GM12865 (cell line): ENCODE results near the gene SEC61A1.

Experiments used
- DNase-seq: peaks from one replicate; pipeline ENCODE4 v3.0.0; 2010; ENCODE audit warnings: low read depth
- H3K4me3 ChIP-seq: 2 replicates; pipeline ENCODE4 v1.5.1; 2011; ENCODE audit warnings: mild to moderate bottlenecking, low read depth, low read length, control low read depth
- TF ChIP-seq, protein P1 (sequence below): IDR thresholded peaks from 2 replicates; pipeline ENCODE4 v1.5.1; 2011; ENCODE audit warnings: low read length, control low read depth, low read depth, inconsistent platforms; ENCODE audit not compliant: insufficient read depth; ENCODE audit errors: missing control alignments

SEC61A1 gene

DNA sequence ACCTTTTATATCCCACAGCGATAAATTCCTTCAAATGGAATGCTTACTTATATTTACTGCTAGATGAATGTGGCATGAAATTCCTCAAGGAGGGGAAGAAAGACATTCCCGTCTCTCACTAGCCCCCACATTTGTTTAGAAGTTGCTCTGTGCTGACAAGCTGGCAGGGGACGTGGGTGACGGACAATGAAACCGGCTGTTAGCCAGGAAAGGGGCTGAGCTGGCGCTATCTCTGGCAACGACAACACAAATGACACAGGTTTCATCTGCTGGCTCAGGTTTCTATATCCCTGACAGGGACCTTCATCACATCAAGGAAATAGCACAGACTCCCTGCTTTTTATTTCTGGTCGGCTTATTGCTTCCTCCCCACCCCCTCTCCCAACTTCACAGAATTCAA lies 55.6 kb downstream of the SEC61A1 start:
- no peak overlapping the region for H3K4me3 ChIP-seq
- TF ChIP-seq, protein P1, sequence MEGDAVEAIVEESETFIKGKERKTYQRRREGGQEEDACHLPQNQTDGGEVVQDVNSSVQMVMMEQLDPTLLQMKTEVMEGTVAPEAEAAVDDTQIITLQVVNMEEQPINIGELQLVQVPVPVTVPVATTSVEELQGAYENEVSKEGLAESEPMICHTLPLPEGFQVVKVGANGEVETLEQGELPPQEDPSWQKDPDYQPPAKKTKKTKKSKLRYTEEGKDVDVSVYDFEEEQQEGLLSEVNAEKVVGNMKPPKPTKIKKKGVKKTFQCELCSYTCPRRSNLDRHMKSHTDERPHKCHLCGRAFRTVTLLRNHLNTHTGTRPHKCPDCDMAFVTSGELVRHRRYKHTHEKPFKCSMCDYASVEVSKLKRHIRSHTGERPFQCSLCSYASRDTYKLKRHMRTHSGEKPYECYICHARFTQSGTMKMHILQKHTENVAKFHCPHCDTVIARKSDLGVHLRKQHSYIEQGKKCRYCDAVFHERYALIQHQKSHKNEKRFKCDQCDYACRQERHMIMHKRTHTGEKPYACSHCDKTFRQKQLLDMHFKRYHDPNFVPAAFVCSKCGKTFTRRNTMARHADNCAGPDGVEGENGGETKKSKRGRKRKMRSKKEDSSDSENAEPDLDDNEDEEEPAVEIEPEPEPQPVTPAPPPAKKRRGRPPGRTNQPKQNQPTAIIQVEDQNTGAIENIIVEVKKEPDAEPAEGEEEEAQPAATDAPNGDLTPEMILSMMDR: no peak
- DNase-seq: no peak

DNA sequence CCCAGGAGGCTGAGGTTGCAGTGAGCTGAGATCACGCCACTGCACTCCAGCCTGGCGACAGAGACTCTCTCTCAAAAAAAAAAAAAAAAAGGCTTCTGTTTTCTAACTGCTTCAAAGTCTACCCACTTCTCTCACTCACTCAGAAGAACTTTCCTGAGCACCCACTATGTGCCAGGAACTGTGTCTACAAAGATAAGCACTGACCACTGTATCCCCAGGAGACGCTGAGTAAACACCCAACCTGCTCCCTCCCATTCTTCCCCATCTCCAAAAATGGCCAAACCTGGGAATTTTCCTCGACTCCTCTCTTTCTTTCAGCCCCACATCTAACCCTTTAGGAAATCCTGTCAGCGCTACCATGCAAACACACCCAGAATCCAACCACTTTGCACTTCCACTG lies 58.9 kb downstream of the SEC61A1 start:
- DNase-seq: no peak
- H3K4me3 ChIP-seq: no peak overlapping the region
- TF ChIP-seq, protein P1: no peak

DNA sequence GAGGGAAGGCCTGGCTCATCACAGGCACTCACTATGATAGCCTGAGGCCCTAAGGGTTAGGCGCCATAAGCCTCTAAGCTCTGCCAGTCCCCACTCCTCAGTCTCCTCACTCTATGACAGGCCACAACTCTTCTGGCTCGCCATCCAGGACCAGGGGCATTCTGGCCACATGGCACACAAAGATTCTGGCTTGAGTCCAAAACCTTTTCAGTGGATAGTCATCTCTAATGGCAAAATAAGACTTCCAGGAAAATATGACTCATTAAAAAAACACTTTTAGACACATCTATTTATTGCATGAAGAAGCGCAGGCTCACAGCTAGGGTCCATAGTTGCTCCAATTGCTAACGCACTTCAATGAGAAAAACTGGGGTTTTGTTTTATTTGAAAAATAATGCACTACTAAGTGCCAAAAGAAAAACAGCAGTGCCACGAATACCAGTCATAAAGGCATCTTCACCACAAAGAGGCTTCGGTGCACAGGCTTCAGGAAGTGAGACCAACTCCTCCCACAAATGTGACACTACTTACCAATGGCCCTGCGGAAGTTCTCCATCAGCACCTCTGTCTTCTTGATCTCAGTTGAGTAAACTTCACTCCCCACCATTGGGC lies 60.2 kb downstream of the SEC61A1 start:
- H3K4me3 ChIP-seq: no peak overlapping the region
- TF ChIP-seq, protein P1: no peak
- DNase-seq: peak; percentile 75

DNA sequence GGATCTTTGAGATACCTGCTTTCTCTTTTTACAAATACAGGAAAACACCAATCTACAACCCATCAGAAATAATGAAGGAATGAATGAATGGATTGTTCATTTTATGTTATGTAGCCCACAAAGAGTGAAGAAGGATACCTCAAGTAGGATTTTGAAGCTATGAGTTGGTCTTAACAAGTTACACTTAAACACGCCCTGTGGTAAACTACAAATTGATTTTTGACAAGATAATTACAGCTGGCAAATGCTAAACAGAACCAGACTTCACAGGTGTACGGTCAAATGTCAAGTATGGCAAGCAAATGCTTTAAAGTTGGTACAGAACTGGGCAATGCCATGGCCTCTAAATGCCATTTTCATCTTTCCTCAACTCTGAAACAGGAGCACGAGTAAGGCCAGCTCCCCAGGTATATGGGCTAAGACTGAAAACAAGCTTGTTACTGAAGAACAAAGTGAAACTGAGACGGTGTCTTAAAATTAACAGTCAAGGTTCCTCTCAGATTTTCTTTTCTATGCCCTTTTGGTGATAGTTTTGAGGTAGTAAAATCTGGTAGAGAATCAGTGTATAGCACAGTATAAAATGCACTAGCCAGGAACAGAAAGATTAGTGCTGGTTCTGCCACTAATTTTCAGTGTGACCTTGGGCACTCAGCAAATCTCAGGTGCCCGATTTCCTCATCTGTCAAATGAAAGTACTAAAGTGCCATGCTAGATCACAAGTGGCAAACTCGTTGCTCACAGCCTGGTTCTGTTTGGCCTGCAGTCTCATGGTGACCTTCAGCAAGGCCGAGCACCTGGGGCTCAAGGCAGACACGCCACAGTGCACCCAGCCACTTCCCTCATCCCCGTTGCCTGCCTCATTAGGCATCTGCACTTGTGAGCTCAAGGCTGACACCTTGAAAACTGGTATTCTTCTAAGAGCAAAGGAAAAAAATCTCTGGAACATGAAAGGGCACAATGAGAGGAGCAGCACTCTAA lies 61.9 kb downstream of the SEC61A1 start:
- DNase-seq: peak; percentile 69
- H3K4me3 ChIP-seq: peak overlapping the region; percentile 41
- TF ChIP-seq, protein P1: no peak
